Measurements from ENCODE around the gene CCDC142. TPM values are rescaled to one million over a fixed set of nuclear protein-coding genes. Genes with fewer than 3 reads are reported as not detected.

CCDC142 gene
- total RNA-seq, 4 donors from 2014 or later: 34.7 to 53.1 (median 39.4) TPM

DNA sequence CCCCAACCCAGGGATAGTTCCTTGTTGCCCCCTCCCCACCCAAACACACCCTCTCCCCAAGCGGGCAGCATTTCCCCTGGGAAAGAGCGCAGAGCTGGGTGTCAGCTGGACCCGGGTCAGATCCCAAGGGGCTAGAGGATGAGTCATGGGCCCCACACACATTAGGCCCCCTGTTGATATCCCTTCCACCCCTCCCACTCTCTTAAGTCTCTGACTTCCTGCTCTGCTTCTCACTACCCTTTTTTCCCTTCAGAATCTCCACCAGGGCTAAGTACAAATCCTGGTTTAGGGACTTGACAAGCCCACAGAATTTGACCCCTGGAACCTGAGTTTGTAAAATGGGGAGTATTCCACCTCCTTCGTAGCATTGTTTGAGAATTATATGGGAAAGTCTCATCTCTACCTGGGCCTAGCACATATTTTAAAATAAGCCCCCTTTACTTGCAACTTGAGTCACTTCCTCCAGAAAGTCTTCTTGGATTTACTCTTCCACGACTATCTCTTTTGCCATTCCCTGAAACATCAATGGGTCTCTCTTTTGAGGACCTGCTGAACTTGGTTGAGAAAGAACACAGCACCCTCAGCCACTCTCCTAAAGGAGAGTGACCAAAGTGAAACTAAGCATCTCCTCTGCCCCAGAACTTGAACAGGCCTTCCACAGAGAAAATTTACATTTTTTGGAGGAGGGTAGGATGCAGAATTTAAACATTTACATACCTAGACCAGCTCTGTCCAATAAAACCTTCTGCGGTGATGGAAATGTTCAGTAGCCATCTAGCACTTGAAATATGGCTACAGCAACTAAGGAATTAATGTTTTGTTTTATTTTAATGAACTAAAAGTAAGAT is 45.7 kb downstream of the CCDC142 start:
- TF ChIP-seq, protein P1, sequence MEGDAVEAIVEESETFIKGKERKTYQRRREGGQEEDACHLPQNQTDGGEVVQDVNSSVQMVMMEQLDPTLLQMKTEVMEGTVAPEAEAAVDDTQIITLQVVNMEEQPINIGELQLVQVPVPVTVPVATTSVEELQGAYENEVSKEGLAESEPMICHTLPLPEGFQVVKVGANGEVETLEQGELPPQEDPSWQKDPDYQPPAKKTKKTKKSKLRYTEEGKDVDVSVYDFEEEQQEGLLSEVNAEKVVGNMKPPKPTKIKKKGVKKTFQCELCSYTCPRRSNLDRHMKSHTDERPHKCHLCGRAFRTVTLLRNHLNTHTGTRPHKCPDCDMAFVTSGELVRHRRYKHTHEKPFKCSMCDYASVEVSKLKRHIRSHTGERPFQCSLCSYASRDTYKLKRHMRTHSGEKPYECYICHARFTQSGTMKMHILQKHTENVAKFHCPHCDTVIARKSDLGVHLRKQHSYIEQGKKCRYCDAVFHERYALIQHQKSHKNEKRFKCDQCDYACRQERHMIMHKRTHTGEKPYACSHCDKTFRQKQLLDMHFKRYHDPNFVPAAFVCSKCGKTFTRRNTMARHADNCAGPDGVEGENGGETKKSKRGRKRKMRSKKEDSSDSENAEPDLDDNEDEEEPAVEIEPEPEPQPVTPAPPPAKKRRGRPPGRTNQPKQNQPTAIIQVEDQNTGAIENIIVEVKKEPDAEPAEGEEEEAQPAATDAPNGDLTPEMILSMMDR (IDR thresholded peaks at IDR 0.05): no peak
- TF ChIP-seq POLR2A (IDR thresholded peaks at IDR 0.05) (no peak), EP300 (IDR thresholded peaks at IDR 0.05) (no peak)
- H3K4me1 ChIP-seq: peaks cover 0 to 85% (median 11%) of the 10 kb centered on the region in 4 donors
- peaks cover 0 to 11% (median 3%) of the 10 kb centered on the region in 3 donors for H3K36me3 ChIP-seq
- H3K27me3 ChIP-seq: no peaks in the 10 kb centered on the region
- H3K4me3 ChIP-seq: peak overlapping the region; percentile 18 to 66 (median 34)
- DNase-seq (ENCODE audit: low spot score in 2 of 2): no peak
- H3K27ac ChIP-seq: peak overlapping the region; percentile 31 to 94 (median 86)
- 42% methylated on average over 6 of the region's 6 CpGs for WGBS, 2 donors
- H3K9me3 ChIP-seq: no peaks in the 10 kb centered on the region

DNA sequence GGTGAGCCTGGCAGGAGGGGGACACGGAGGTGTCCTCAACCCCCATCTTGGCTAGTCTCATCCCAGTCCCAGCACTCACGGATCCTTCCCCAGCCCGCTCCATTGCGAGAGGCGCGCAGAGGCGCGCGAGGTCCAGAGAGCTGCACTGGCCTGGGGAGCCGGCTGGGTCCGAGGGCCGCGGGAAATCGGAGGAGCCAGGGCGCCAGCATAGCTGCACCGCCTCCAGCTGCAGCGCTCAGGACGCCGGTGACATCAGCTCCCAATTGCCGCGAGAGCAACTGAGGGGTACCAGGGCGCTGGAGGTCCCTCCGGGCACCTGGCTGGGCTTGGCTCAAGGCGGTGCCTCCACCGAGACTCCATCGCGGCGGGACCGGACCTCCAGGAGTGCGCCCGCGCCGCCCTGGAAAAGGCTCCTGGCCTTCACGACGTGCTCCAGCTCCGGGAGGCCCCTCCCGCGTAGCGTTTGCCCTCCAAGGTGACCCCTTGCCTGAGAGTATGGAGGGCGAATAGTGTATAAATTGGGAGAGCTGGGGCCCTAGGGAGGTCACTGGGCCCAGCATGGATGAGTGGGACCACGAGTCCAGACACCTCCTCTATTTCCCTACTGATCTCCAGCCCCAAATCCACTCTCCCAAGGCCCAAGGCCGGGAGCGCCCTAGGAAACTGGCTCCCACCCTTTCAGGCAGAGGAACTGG is 46.5 kb downstream of the CCDC142 start:
- Histone ChIP-seq H3K9me3 (no peaks in the 10 kb centered on the region), H3K27me3 (no peaks in the 10 kb centered on the region), H3K36me3 (peaks cover 0 to 20% (median 5%) of the 10 kb centered on the region in 3 donors), H3K4me3 (peak overlapping the region; percentile 18 to 66 (median 34)), H3K27ac (peak overlapping the region; percentile 31 to 94 (median 86)), H3K4me1 (peaks cover 0 to 80% (median 7%) of the 10 kb centered on the region in 4 donors)
- 38 to 44% methylated on average over 35 to 43 of the region's 43 CpGs for WGBS, 2 donors
- TF ChIP-seq, protein P1 (IDR thresholded peaks at IDR 0.05): no peak
- TF ChIP-seq POLR2A (IDR thresholded peaks at IDR 0.05) (no peak), EP300 (IDR thresholded peaks at IDR 0.05) (no peak)
- DNase-seq (ENCODE audit: low spot score in 2 of 2): no peak

DNA sequence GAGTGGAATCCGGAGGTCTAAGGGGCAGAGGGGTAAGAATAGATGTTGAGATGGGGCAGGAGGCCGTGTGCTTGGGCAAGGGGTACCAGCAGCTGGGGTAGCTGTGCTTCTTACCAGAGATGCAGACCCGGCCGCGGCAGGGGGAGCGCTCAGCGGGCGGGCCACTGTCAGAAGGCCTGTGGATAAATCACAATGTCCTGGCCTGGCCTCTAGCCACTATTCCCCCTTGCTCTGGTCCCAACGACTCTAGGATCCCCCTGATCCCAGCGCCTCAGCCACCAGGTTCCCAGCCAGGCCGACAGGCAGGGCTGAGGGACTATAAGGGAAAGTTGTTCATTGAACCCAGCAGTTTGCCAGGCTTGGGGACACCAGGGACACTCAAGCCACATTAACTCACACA is 52.3 kb downstream of the CCDC142 start:
- peaks cover 8 to 72% (median 10%) of the 10 kb centered on the region in 3 donors for H3K36me3 ChIP-seq
- peaks cover 0 to 25% (median 0%) of the 10 kb centered on the region in 4 donors for H3K4me1 ChIP-seq
- peak overlapping the region in 2 of 4 donors; percentile 25 to 43 for H3K27ac ChIP-seq
- no peak overlapping the region for H3K4me3 ChIP-seq
- no peaks in the 10 kb centered on the region for H3K9me3 ChIP-seq
- no peak for DNase-seq (ENCODE audit: low spot score in 2 of 2)
- 79 to 82% methylated on average over 11 of the region's 11 CpGs for WGBS, 2 donors
- TF ChIP-seq EP300 (IDR thresholded peaks at IDR 0.05) (no peak), POLR2A (IDR thresholded peaks at IDR 0.05) (no peak)
- TF ChIP-seq, protein P1 (IDR thresholded peaks at IDR 0.05): no peak
- no peaks in the 10 kb centered on the region for H3K27me3 ChIP-seq

DNA sequence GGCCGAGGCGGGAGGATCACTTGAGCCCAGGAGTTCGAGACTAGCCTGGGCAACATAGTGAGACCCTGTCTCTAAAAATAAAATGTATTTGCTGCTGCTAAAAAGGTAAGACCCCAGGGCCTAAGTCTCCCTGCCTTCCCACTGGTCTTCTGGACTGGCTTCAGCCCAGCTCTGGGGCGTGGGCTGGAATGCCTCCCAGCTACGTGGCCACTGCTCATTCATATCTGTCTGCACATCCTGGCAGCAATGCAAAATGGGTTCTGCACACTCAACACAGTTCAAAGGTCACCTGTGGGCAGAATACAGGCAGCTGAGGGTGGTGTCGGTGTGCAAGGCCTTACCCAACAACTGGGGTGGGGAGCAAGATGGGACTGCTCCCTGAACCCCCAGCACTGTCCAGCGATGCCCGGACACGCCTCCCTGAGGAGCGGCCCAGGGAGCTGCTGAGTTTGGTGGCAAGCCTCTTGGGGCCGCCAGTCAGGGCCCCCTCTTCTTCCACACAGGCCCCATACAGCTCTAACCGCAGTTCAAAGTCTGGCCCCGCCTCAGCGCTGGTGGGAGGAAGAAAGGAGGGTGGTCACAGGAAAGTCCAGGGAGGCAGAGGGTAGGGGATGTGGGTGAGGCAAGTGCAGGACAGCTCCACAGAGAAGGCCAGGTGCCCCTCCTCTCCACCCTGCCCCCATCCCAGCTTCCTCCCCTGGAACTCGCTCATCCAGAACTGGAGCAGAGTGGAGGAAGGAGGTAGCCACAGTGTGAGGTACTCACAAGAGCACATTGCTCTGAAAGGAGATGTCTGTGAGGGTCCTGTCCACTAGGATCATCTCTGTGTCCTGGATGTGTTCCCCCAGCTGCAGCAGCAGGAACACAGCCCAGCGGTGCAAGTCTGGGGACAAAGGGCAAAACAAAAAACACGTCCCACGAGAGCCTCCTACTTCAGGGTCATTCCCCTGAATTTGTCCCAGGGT is 53.0 kb downstream of the CCDC142 start:
- H3K27ac ChIP-seq: peak overlapping the region in 2 of 4 donors; percentile 25 to 43
- peaks cover 0 to 18% (median 0%) of the 10 kb centered on the region in 4 donors for H3K4me1 ChIP-seq
- no peak for TF ChIP-seq EP300 (IDR thresholded peaks at IDR 0.05)
- TF ChIP-seq, protein P1 (IDR thresholded peaks at IDR 0.05): no peak
- TF ChIP-seq POLR2A (IDR thresholded peaks at IDR 0.05): no peak
- H3K36me3 ChIP-seq: peaks cover 8 to 80% (median 10%) of the 10 kb centered on the region in 3 donors
- H3K9me3 ChIP-seq: no peaks in the 10 kb centered on the region
- H3K27me3 ChIP-seq: no peaks in the 10 kb centered on the region
- 70% methylated on average over 18 of the region's 18 CpGs for WGBS, 2 donors
- H3K4me3 ChIP-seq: no peak overlapping the region
- DNase-seq (ENCODE audit: low spot score in 2 of 2): no peak
